Common myeloid progenitor, CD34-positive (primary cell): ENCODE measurements around the gene ATF4.
A peak's percentile ranks its signal among the peaks of the same experiment; 100 is the strongest.

Experiments
- CTCF ChIA-PET: fragments of 350-600 bp; sonication (Branson Sonifier 250); formaldehyde crosslinking; loops from one replicate; lab custom pipeline; 2021; ENCODE audit warnings: antibody characterized with exemption; lab: Charles Lee
- POLR2A ChIA-PET: fragments of 350-600 bp; sonication (Branson Sonifier 250); formaldehyde crosslinking; loops from one replicate; lab custom pipeline; 2021; ENCODE audit warnings: antibody characterized with exemption; lab: Charles Lee
- DNase-seq, 3 donors: peaks; one replicate each; pipeline versions ENCODE4 v3.0.0 to v3.0.0-alpha.2; 2013
- H3K27ac ChIP-seq, 2 experiments: 1 replicate in 1 of 2; 2 replicates in 1 of 2; pipeline ENCODE4 v1.7.0; 2013; ENCODE audit warnings: inconsistent platforms in 2 of 2, low read length in 2 of 2, mild to moderate bottlenecking in 2 of 2, low read depth in 1 of 2, moderate library complexity in 1 of 2; ENCODE audit not compliant: severe bottlenecking in 2 of 2, insufficient read depth in 1 of 2, poor library complexity in 1 of 2
- H3K27me3 ChIP-seq, 5 experiments: replicated peaks in 2 of 5; 1 replicate in 3 of 5; 2 replicates in 2 of 5; pipeline versions ENCODE4 v1.6.1 to v1.7.0; 2013; ENCODE audit warnings: low read length in 4 of 5, mild to moderate bottlenecking in 2 of 5, moderate library complexity in 2 of 5, inconsistent platforms in 1 of 5; ENCODE audit not compliant: insufficient read depth in 5 of 5, control insufficient read depth in 4 of 5
- H3K36me3 ChIP-seq, 4 experiments: 1 replicate in 2 of 4; 2 replicates in 2 of 4; pipeline versions ENCODE4 v1.6.1 to v1.7.0; 2013; ENCODE audit warnings: low read length in 3 of 4, control low read depth in 1 of 4, mild to moderate bottlenecking in 1 of 4; ENCODE audit not compliant: control insufficient read depth in 4 of 4, insufficient read depth in 4 of 4
- H3K4me1 ChIP-seq, 4 experiments: 1 replicate in 3 of 4; 2 replicates in 1 of 4; pipeline versions ENCODE4 v1.6.1 to v1.7.1; 2013; ENCODE audit warnings: low read length in 3 of 4, mild to moderate bottlenecking in 3 of 4, control low read depth in 1 of 4, inconsistent platforms in 1 of 4, moderate library complexity in 1 of 4; ENCODE audit not compliant: control insufficient read depth in 4 of 4, insufficient read depth in 4 of 4; ENCODE audit errors: control extremely low read depth in 1 of 4
- H3K4me3 ChIP-seq, 7 experiments: 1 replicate in 4 of 7; 2 replicates in 3 of 7; pipeline versions ENCODE4 v1.5.1 to v1.7.0; 2013; ENCODE audit warnings: mild to moderate bottlenecking in 7 of 7, low read length in 6 of 7, moderate library complexity in 6 of 7, inconsistent platforms in 2 of 7, low read depth in 2 of 7, control low read depth in 1 of 7; ENCODE audit not compliant: insufficient read depth in 4 of 7, control insufficient read depth in 1 of 7; ENCODE audit errors: extremely low read depth in 1 of 7
- H3K9me3 ChIP-seq, 5 experiments: 1 replicate in 4 of 5; 2 replicates in 1 of 5; pipeline versions ENCODE4 v1.6.1 to v1.7.1; 2013; ENCODE audit warnings: low read length in 4 of 5, mild to moderate bottlenecking in 2 of 5, inconsistent platforms in 1 of 5, low read depth in 1 of 5, moderate library complexity in 1 of 5; ENCODE audit not compliant: control insufficient read depth in 4 of 5, insufficient read depth in 2 of 5; ENCODE audit errors: control extremely low read depth in 1 of 5
- WGBS: methylation state at CpG from one replicate; pipeline ENCODE4 v1.1.5; 2013; ENCODE audit not compliant: insufficient coverage; 5-methylcytosine and 5-hydroxymethylcytosine counted together

Gene ATF4

DNA sequence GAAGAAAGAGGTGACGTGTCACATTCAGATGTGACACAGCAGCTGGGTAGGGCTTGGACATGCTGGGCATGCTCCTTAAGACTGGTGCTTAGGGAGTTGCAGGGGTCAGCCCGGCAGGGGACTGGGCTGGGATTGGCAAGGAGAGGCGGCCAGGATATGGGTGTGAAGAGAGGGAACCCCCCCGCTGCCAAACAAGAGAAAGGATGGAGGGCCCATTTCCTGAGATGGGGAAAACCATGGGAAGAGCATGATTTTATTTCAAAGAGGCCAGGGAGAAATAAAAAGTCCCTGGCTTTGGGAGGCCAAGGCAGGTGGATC is 5.3 kb downstream of the ATF4 start:
- DNase-seq, result no peak
- H3K27ac ChIP-seq, result peak overlapping the region in 1 of 2 experiments; percentile 25
- no peaks in the 10 kb centered on the region for H3K9me3 ChIP-seq
- no peaks in the 10 kb centered on the region for H3K27me3 ChIP-seq
- ChIA-PET CTCF (interaction anchor here (1.2 to 11.8 kb wide), 4 partner anchors 8 to 31 kb away, joined by 3 to 243 read pairs (median 12); no protein-coding TSS in a partner anchor), POLR2A (no interaction called here)
- peaks cover 6 to 89% (median 82%) of the 10 kb centered on the region in 4 experiments for H3K4me1 ChIP-seq
- H3K4me3 ChIP-seq, result no peak overlapping the region
- H3K36me3 ChIP-seq, result peaks cover 11 to 76% (median 50%) of the 10 kb centered on the region in 4 experiments
- 91% methylated on average over 4 of the region's 4 CpGs for WGBS

DNA sequence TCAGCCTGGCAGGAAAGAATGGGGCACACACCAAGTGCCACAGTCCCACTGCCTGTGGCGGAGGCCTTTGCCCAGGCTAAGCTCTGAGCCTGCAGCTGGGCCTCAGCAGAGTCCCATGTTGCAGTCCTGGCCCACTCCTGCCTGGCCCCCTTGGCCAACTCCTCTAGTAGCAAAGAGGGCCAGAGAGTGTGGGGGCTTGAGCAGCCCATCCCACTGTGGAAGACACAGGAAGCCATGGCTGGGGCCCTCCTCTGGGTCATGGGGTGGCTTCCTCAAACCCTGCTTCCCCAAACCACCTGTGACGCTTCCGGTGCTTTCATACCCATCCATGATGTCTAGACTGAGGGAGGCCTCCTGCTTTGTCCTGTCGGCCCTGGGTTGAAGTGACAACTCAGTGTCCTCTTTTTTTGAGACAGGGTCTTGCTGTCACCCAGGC is 6.4 kb downstream of the ATF4 start:
- DNase-seq, result peak in 2 of 3 donors; percentile 35 to 40
- CTCF ChIA-PET, result interaction anchor here (1.2 to 11.8 kb wide), 4 partner anchors 9 to 33 kb away, joined by 3 to 243 read pairs (median 4); no protein-coding TSS in a partner anchor
- Histone ChIP-seq H3K36me3 (peaks cover 11 to 71% (median 47%) of the 10 kb centered on the region in 4 experiments), H3K4me3 (peak overlapping the region in 2 of 7 experiments; percentile 5 to 49), H3K27ac (no peak overlapping the region), H3K4me1 (peaks cover 15 to 93% (median 88%) of the 10 kb centered on the region in 4 experiments), H3K27me3 (no peaks in the 10 kb centered on the region), H3K9me3 (no peaks in the 10 kb centered on the region)
- WGBS, result 33% methylated on average over 4 of the region's 4 CpGs
- POLR2A ChIA-PET, result no interaction called here

DNA sequence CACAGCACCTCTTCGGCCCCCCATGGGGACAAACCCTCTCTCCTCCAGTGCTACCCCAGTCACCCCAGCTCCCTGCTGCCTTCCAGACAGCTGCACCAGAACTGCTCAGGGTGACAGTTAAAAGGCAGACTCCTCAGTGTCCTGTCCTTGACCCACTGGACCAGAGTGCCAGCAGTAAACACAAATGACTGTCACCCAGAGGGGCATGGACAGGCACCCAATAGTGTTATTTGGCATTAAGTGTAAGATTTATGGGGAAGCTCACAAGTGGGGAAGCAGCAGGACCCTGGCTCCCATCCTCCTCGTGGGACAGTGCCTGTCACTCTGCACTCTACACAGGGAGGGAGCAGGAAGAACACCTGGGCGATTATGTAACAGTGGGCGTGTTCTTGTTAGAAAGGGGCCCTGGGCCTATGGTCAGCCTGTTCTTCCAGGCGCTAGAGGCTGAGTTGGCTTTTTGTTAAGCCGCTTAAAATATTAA is 7.2 kb downstream of the ATF4 start:
- peaks cover 16 to 90% (median 86%) of the 10 kb centered on the region in 4 experiments for H3K4me1 ChIP-seq
- DNase-seq, result no peak
- peaks cover 11 to 65% (median 42%) of the 10 kb centered on the region in 4 experiments for H3K36me3 ChIP-seq
- H3K4me3 ChIP-seq, result no peak overlapping the region
- POLR2A ChIA-PET, result no interaction called here
- H3K27ac ChIP-seq, result no peak overlapping the region
- H3K27me3 ChIP-seq, result no peaks in the 10 kb centered on the region
- CTCF ChIA-PET, result interaction anchor here (1.0 to 11.8 kb wide), 4 partner anchors 10 to 77 kb away, joined by 3 to 243 read pairs (median 26); no protein-coding TSS in a partner anchor
- 74% methylated on average over 5 of the region's 6 CpGs for WGBS
- H3K9me3 ChIP-seq, result no peaks in the 10 kb centered on the region

GRCh38 chr22:39528080-39528661 is 7.8 kb downstream of the ATF4 start:
- ChIA-PET CTCF (interaction anchor here (0.8 to 11.8 kb wide), 14 partner anchors 8 to 512 kb away, joined by 3 to 243 read pairs (median 4); partner anchors contain the start of genes ATF4 and MIEF1), POLR2A (no interaction called here)
- H3K4me3 ChIP-seq, result no peak overlapping the region
- H3K27ac ChIP-seq, result no peak overlapping the region
- H3K36me3 ChIP-seq, result peaks cover 9 to 58% (median 36%) of the 10 kb centered on the region in 4 experiments
- whole genome bisulfite sequencing, result 86% methylated on average over 10 of the region's 12 CpGs
- H3K27me3 ChIP-seq, result no peaks in the 10 kb centered on the region
- no peaks in the 10 kb centered on the region for H3K9me3 ChIP-seq
- DNase-seq, result no peak
- peaks cover 12 to 86% (median 82%) of the 10 kb centered on the region in 4 experiments for H3K4me1 ChIP-seq

DNA sequence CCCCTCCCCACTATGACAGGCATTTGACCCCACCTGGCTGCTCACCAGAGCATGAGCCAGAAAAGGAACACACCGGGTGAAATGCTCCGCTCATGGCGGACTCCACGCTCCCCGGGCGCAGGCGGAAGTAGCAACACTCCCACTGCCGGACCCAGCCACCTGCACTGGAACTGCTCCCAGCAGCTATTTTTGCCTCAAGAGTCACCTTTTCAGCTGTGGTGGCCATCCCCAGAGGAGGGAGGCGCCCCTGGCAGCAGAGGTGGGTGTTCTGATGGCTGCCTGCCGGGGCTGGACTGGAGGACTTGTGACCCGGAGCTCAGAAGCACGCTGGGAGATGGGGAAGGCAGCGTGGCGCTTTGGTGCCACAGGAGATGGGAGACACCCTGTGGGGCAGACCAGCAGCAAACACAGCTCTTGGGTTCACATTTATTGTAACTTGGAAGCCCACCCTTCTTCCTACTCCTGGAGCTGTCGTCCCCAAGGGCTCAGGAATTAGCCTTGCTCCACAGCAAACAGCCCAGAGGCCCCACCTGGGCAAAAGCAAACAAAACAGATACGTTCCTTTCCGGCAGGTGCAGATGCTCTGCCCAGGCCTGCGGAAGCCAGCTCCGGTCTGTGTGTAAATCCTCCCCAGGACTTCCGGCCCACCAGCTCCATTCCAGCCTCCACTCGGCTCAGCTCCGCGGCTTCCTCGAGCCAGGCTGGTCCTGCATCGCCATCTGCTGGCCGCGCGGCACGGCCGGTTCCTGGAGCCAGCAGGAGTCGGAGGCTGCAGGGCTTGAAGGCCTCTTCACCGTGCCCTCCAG is 8.5 kb downstream of the ATF4 start:
- POLR2A ChIA-PET, result interaction anchor here (1.0 to 1.9 kb wide), 5 partner anchors 9 to 210 kb away, joined by 3 to 17 read pairs (median 6); partner anchors contain the start of gene ATF4
- no peaks in the 10 kb centered on the region for H3K27me3 ChIP-seq
- H3K36me3 ChIP-seq, result peaks cover 7 to 54% (median 32%) of the 10 kb centered on the region in 4 experiments
- peaks cover 12 to 83% (median 79%) of the 10 kb centered on the region in 4 experiments for H3K4me1 ChIP-seq
- peak; percentile 95 to 98 (median 97) for DNase-seq
- peak overlapping the region in 1 of 2 experiments; percentile 49 for H3K27ac ChIP-seq
- WGBS, result 38% methylated on average over 31 of the region's 32 CpGs
- peak overlapping the region in 2 of 7 experiments; percentile 19 to 46 for H3K4me3 ChIP-seq
- CTCF ChIA-PET, result interaction anchor here (0.6 to 11.8 kb wide), 17 partner anchors 8 to 511 kb away, joined by 3 to 243 read pairs (median 5); partner anchors contain the start of genes ATF4, MIEF1 and TAB1
- no peaks in the 10 kb centered on the region for H3K9me3 ChIP-seq

- H3K27ac ChIP-seq, result no peak overlapping the region
- peaks cover 4 to 48% (median 28%) of the 10 kb centered on the region in 4 experiments for H3K36me3 ChIP-seq
- no peaks in the 10 kb centered on the region for H3K27me3 ChIP-seq
- peak overlapping the region in 1 of 7 experiments; percentile 46 for H3K4me3 ChIP-seq
- peaks cover 12 to 79% (median 75%) of the 10 kb centered on the region in 4 experiments for H3K4me1 ChIP-seq
- no peaks in the 10 kb centered on the region for H3K9me3 ChIP-seq
- ChIA-PET CTCF (interaction anchor here (0.7 to 11.8 kb wide), 16 partner anchors 9 to 511 kb away, joined by 3 to 243 read pairs (median 6); partner anchors contain the start of genes ATF4, MIEF1 and TAB1), POLR2A (interaction anchor here (1.0 to 1.9 kb wide), 5 partner anchors 9 to 211 kb away, joined by 3 to 17 read pairs (median 6); partner anchors contain the start of gene ATF4)
- 75% methylated on average over 17 of the region's 17 CpGs for WGBS
- no peak for DNase-seq
Measured at GRCh38 chr22:39529487-39529851, 9.1 kb downstream of the ATF4 start.
